ENCODE measurements around the gene RNF128. TPM values are rescaled to one million over a fixed set of nuclear protein-coding genes. Genes with fewer than 3 reads are reported as not detected.

The RNF128 gene
- not detected for total RNA-seq

GRCh38 chrX:106726485-106727437, at the start of gene RNF128:
Gene RNF128, plus strand, starts transcription at chrX:106726701. Its CDS starts 213 bp downstream, at chrX:106726914.
- no peaks in the 10 kb centered on the region for H3K9me3 Mint-ChIP-seq
- no peak within 1 kb of the TSS for H3K27ac Mint-ChIP-seq
- H3K36me3 Mint-ChIP-seq: no peaks in the 10 kb centered on the region
- peak in 1 of 2 donors; percentile 21 for DNase-seq (ENCODE audit: low spot score in 2 of 2)
- peak; percentile 20 to 92 for ATAC-seq

- Mint-ChIP-seq H3K36me3 (no peaks in the 10 kb centered on the region), H3K9me3 (no peaks in the 10 kb centered on the region), H3K27ac (no peak overlapping the region)
- ATAC-seq (no peak), DNase-seq (ENCODE audit: low spot score in 2 of 2) (no peak)
Measured at GRCh38 chrX:106680716-106681115, 45.8 kb upstream of the RNF128 start.

GRCh38 chrX:106684207-106684606, 42.3 kb upstream of the RNF128 start:
- no peaks in the 10 kb centered on the region for H3K9me3 Mint-ChIP-seq
- no peak overlapping the region for H3K27ac Mint-ChIP-seq
- no peak for DNase-seq (ENCODE audit: low spot score in 2 of 2)
- H3K36me3 Mint-ChIP-seq: no peaks in the 10 kb centered on the region
- no peak for ATAC-seq

- ATAC-seq (no peak), DNase-seq (ENCODE audit: low spot score in 2 of 2) (no peak)
- H3K27ac Mint-ChIP-seq: no peak overlapping the region
- H3K9me3 Mint-ChIP-seq: no peaks in the 10 kb centered on the region
- H3K36me3 Mint-ChIP-seq: no peaks in the 10 kb centered on the region
Measured at GRCh38 chrX:106692425-106693065, 34.0 kb upstream of the RNF128 start.

- no peaks in the 10 kb centered on the region for H3K36me3 Mint-ChIP-seq
- no peaks in the 10 kb centered on the region for H3K9me3 Mint-ChIP-seq
- H3K27ac Mint-ChIP-seq: no peak overlapping the region
- ATAC-seq: no peak
- DNase-seq (ENCODE audit: low spot score in 2 of 2): no peak
Measured at GRCh38 chrX:106696502-106696901, 30.0 kb upstream of the RNF128 start.

- Mint-ChIP-seq H3K36me3 (no peaks in the 10 kb centered on the region), H3K27ac (no peak overlapping the region), H3K9me3 (no peaks in the 10 kb centered on the region)
- ATAC-seq: no peak
- no peak for DNase-seq (ENCODE audit: low spot score in 2 of 2)
Measured at GRCh38 chrX:106698693-106699092, 27.8 kb upstream of the RNF128 start.

- Mint-ChIP-seq H3K36me3 (no peaks in the 10 kb centered on the region), H3K9me3 (no peaks in the 10 kb centered on the region), H3K27ac (no peak overlapping the region)
- no peak for DNase-seq (ENCODE audit: low spot score in 2 of 2)
- no peak for ATAC-seq
Measured at GRCh38 chrX:106702636-106703035, 23.9 kb upstream of the RNF128 start.

GRCh38 chrX:106706466-106706865, 20.0 kb upstream of the RNF128 start:
- H3K36me3 Mint-ChIP-seq: no peaks in the 10 kb centered on the region
- no peak overlapping the region for H3K27ac Mint-ChIP-seq
- H3K9me3 Mint-ChIP-seq: no peaks in the 10 kb centered on the region
- no peak for DNase-seq (ENCODE audit: low spot score in 2 of 2)
- no peak for ATAC-seq

- no peak overlapping the region for H3K27ac Mint-ChIP-seq
- peak; percentile 93 to 98 for ATAC-seq
- no peaks in the 10 kb centered on the region for H3K9me3 Mint-ChIP-seq
- no peaks in the 10 kb centered on the region for H3K36me3 Mint-ChIP-seq
- no peak for DNase-seq (ENCODE audit: low spot score in 2 of 2)
Measured at GRCh38 chrX:106707771-106708454, 18.6 kb upstream of the RNF128 start.

GRCh38 chrX:106710771-106711170, 15.7 kb upstream of the RNF128 start:
- DNase-seq (ENCODE audit: low spot score in 2 of 2) (no peak), ATAC-seq (no peak)
- no peak overlapping the region for H3K27ac Mint-ChIP-seq
- H3K9me3 Mint-ChIP-seq: no peaks in the 10 kb centered on the region
- H3K36me3 Mint-ChIP-seq: no peaks in the 10 kb centered on the region

- ATAC-seq: no peak
Measured at GRCh38 chrX:106711375-106711774, 15.1 kb upstream of the RNF128 start.

GRCh38 chrX:106716004-106716403, 10.5 kb upstream of the RNF128 start:
- DNase-seq (ENCODE audit: low spot score in 2 of 2) (no peak), ATAC-seq (no peak)
- Mint-ChIP-seq H3K36me3 (no peaks in the 10 kb centered on the region), H3K9me3 (no peaks in the 10 kb centered on the region), H3K27ac (no peak overlapping the region)

More at GRCh38 chrX:106711375-106711774, 15.1 kb upstream of the RNF128 start:
- Mint-ChIP-seq H3K36me3 (no peaks in the 10 kb centered on the region), H3K27ac (no peak overlapping the region), H3K9me3 (no peaks in the 10 kb centered on the region)
- no peak for DNase-seq (ENCODE audit: low spot score in 2 of 2)

- H3K9me3 Mint-ChIP-seq: no peaks in the 10 kb centered on the region
- no peak overlapping the region for H3K27ac Mint-ChIP-seq
- no peaks in the 10 kb centered on the region for H3K36me3 Mint-ChIP-seq
- ATAC-seq (no peak), DNase-seq (ENCODE audit: low spot score in 2 of 2) (no peak)
Measured at GRCh38 chrX:106716463-106716862, 10.0 kb upstream of the RNF128 start.

- no peaks in the 10 kb centered on the region for H3K36me3 Mint-ChIP-seq
- H3K9me3 Mint-ChIP-seq: no peaks in the 10 kb centered on the region
- no peak for ATAC-seq
- no peak overlapping the region for H3K27ac Mint-ChIP-seq
- DNase-seq (ENCODE audit: low spot score in 2 of 2): no peak
Measured at GRCh38 chrX:106718709-106719108, 7.8 kb upstream of the RNF128 start.

- no peaks in the 10 kb centered on the region for H3K36me3 Mint-ChIP-seq
- peak in 1 of 2 donors; percentile 43 for ATAC-seq
Measured at GRCh38 chrX:106725931-106726330, 570 bp upstream of the RNF128 start.

GRCh38 chrX:106728337-106728736, 1.8 kb downstream of the RNF128 start:
- Mint-ChIP-seq H3K9me3 (no peaks in the 10 kb centered on the region), H3K36me3 (no peaks in the 10 kb centered on the region), H3K27ac (no peak overlapping the region)
- DNase-seq (ENCODE audit: low spot score in 2 of 2) (no peak), ATAC-seq (no peak)

More at GRCh38 chrX:106725931-106726330, 570 bp upstream of the RNF128 start:
- DNase-seq (ENCODE audit: low spot score in 2 of 2): no peak
- Mint-ChIP-seq H3K9me3 (no peaks in the 10 kb centered on the region), H3K27ac (no peak overlapping the region)

- no peaks in the 10 kb centered on the region for H3K9me3 Mint-ChIP-seq
- no peak overlapping the region for H3K27ac Mint-ChIP-seq
- DNase-seq (ENCODE audit: low spot score in 2 of 2): no peak
- H3K36me3 Mint-ChIP-seq: no peaks in the 10 kb centered on the region
- ATAC-seq: no peak
Measured at GRCh38 chrX:106730401-106730800, 3.9 kb downstream of the RNF128 start.
